ENCODE data around the gene SMOC1.

Gene SMOC1

GRCh38 chr14:69916396-69916795 is 37.2 kb downstream of the SMOC1 start:
- H3K9ac ChIP-seq (ENCODE audit: low read length in 5 of 5) = no peak overlapping the region
- no peaks in the 10 kb centered on the region for H3K4me1 ChIP-seq (ENCODE audit: control insufficient read depth in 5 of 5, insufficient read depth in 5 of 5, low read length in 5 of 5)
- H3K9me3 ChIP-seq (ENCODE audit: control insufficient read depth in 5 of 5, low read length in 5 of 5) = no peaks in the 10 kb centered on the region
- H3K36me3 ChIP-seq (ENCODE audit: control insufficient read depth in 5 of 5, insufficient read depth in 5 of 5, low read length in 5 of 5) = no peaks in the 10 kb centered on the region
- H3K27me3 ChIP-seq (ENCODE audit: control insufficient read depth in 5 of 5, insufficient read depth in 4 of 5, low read length in 5 of 5) = peaks cover 0 to 4% (median 0%) of the 10 kb centered on the region in 5 donors
- H3K4me3 ChIP-seq (ENCODE audit: low read depth in 1 of 5, low read length in 5 of 5) = no peak overlapping the region
- no peak overlapping the region for H3K27ac ChIP-seq (ENCODE audit: low read depth, low read length)

GRCh38 chr14:69917287-69917686 is 38.1 kb downstream of the SMOC1 start:
- no peak overlapping the region for H3K27ac ChIP-seq (ENCODE audit: low read depth, low read length)
- H3K4me3 ChIP-seq (ENCODE audit: low read depth in 1 of 5, low read length in 5 of 5) = no peak overlapping the region

GRCh38 chr14:69919815-69920214 is 40.6 kb downstream of the SMOC1 start:
- Histone ChIP-seq H3K4me1 (ENCODE audit: control insufficient read depth in 5 of 5, insufficient read depth in 5 of 5, low read length in 5 of 5) (no peaks in the 10 kb centered on the region), H3K27me3 (ENCODE audit: control insufficient read depth in 5 of 5, insufficient read depth in 4 of 5, low read length in 5 of 5) (peaks cover 0 to 9% (median 4%) of the 10 kb centered on the region in 5 donors)

More at GRCh38 chr14:69917287-69917686, 38.1 kb downstream of the SMOC1 start:
- Histone ChIP-seq H3K36me3 (ENCODE audit: control insufficient read depth in 5 of 5, insufficient read depth in 5 of 5, low read length in 5 of 5) (no peaks in the 10 kb centered on the region), H3K27me3 (ENCODE audit: control insufficient read depth in 5 of 5, insufficient read depth in 4 of 5, low read length in 5 of 5) (peaks cover 0 to 4% (median 0%) of the 10 kb centered on the region in 5 donors), H3K9ac (ENCODE audit: low read length in 5 of 5) (no peak overlapping the region), H3K9me3 (ENCODE audit: control insufficient read depth in 5 of 5, low read length in 5 of 5) (no peaks in the 10 kb centered on the region), H3K4me1 (ENCODE audit: control insufficient read depth in 5 of 5, insufficient read depth in 5 of 5, low read length in 5 of 5) (no peaks in the 10 kb centered on the region)

GRCh38 chr14:69921052-69921451 is 41.8 kb downstream of the SMOC1 start:
- Histone ChIP-seq H3K9ac (ENCODE audit: low read length in 5 of 5) (no peak overlapping the region), H3K36me3 (ENCODE audit: control insufficient read depth in 5 of 5, insufficient read depth in 5 of 5, low read length in 5 of 5) (no peaks in the 10 kb centered on the region), H3K27ac (ENCODE audit: low read depth, low read length) (no peak overlapping the region), H3K4me1 (ENCODE audit: control insufficient read depth in 5 of 5, insufficient read depth in 5 of 5, low read length in 5 of 5) (no peaks in the 10 kb centered on the region), H3K4me3 (ENCODE audit: low read depth in 1 of 5, low read length in 5 of 5) (no peak overlapping the region), H3K27me3 (ENCODE audit: control insufficient read depth in 5 of 5, insufficient read depth in 4 of 5, low read length in 5 of 5) (peaks cover 0 to 9% (median 4%) of the 10 kb centered on the region in 5 donors), H3K9me3 (ENCODE audit: control insufficient read depth in 5 of 5, low read length in 5 of 5) (no peaks in the 10 kb centered on the region)

More at GRCh38 chr14:69919815-69920214, 40.6 kb downstream of the SMOC1 start:
- Histone ChIP-seq H3K27ac (ENCODE audit: low read depth, low read length) (no peak overlapping the region), H3K36me3 (ENCODE audit: control insufficient read depth in 5 of 5, insufficient read depth in 5 of 5, low read length in 5 of 5) (no peaks in the 10 kb centered on the region), H3K9me3 (ENCODE audit: control insufficient read depth in 5 of 5, low read length in 5 of 5) (no peaks in the 10 kb centered on the region), H3K9ac (ENCODE audit: low read length in 5 of 5) (no peak overlapping the region), H3K4me3 (ENCODE audit: low read depth in 1 of 5, low read length in 5 of 5) (no peak overlapping the region)

DNA sequence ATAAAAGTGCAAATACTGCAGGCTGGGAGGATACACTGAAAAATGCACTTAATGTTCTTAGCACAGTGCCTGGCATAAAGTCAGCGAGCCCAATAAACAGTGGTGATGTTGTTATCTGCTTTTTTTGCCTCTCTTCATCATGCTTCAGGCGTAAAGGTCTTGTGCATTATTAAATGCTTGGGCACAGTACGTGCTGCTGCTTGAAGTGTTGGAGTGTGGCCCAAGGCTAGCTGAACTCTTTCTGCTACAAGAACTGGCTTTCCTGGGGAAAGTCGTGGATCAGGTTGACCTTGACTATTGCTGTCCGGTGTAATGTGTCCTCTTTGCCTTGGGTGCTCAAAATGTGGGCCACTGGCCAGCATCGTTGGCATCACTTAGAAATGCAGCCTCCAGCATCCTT is 43.0 kb downstream of the SMOC1 start:
- Histone ChIP-seq H3K27ac (ENCODE audit: low read depth, low read length) (no peak overlapping the region), H3K36me3 (ENCODE audit: control insufficient read depth in 5 of 5, insufficient read depth in 5 of 5, low read length in 5 of 5) (no peaks in the 10 kb centered on the region), H3K9ac (ENCODE audit: low read length in 5 of 5) (no peak overlapping the region), H3K4me1 (ENCODE audit: control insufficient read depth in 5 of 5, insufficient read depth in 5 of 5, low read length in 5 of 5) (no peaks in the 10 kb centered on the region), H3K9me3 (ENCODE audit: control insufficient read depth in 5 of 5, low read length in 5 of 5) (no peaks in the 10 kb centered on the region), H3K27me3 (ENCODE audit: control insufficient read depth in 5 of 5, insufficient read depth in 4 of 5, low read length in 5 of 5) (peaks cover 0 to 9% (median 4%) of the 10 kb centered on the region in 5 donors), H3K4me3 (ENCODE audit: low read depth in 1 of 5, low read length in 5 of 5) (no peak overlapping the region)

DNA sequence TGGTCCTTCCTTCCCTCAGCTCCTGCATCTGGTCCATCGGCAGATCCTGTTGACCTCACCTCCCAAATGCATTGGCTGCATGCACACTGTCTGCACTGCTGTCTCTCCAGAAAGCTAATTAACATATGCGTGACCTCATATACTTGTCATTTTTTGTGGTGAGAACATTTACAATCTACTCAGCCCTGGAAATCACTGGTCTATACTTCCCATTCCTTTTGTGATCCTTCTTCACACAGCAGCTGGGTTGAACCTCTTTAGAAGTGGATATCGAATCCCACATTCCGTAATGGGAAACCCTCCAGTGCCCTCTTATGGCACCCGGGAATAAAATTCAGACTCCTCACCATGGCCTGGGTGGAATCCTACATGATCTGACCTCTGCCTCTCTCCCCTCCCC is 45.0 kb downstream of the SMOC1 start:
- Histone ChIP-seq H3K4me1 (ENCODE audit: control insufficient read depth in 5 of 5, insufficient read depth in 5 of 5, low read length in 5 of 5) (no peaks in the 10 kb centered on the region), H3K36me3 (ENCODE audit: control insufficient read depth in 5 of 5, insufficient read depth in 5 of 5, low read length in 5 of 5) (no peaks in the 10 kb centered on the region), H3K27me3 (ENCODE audit: control insufficient read depth in 5 of 5, insufficient read depth in 4 of 5, low read length in 5 of 5) (peaks cover 0 to 9% (median 4%) of the 10 kb centered on the region in 5 donors), H3K27ac (ENCODE audit: low read depth, low read length) (no peak overlapping the region), H3K9ac (ENCODE audit: low read length in 5 of 5) (no peak overlapping the region), H3K9me3 (ENCODE audit: control insufficient read depth in 5 of 5, low read length in 5 of 5) (no peaks in the 10 kb centered on the region), H3K4me3 (ENCODE audit: low read depth in 1 of 5, low read length in 5 of 5) (no peak overlapping the region)

DNA sequence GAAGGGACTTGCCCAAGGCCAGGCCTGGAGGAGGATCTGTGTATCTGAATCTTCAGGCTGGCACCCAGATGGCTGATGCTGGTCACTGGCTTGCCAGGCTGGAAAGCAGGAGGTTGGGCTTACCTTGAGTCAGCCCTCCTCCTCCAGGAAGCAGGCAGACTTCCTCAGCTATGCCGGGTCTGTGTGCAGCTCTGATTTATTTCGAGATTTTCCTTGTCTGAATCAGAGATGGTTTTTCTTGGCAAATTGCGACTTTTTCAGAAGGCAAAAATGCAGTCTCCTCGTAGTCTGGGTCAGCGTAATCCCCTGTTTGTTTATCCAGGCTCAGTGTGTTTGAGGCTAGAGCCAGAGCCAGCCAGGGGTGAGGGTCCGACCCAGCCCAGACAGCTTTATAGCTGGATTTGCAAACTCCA is 48.9 kb downstream of the SMOC1 start:
- Histone ChIP-seq H3K9me3 (ENCODE audit: control insufficient read depth in 5 of 5, low read length in 5 of 5) (no peaks in the 10 kb centered on the region), H3K27ac (ENCODE audit: low read depth, low read length) (no peak overlapping the region), H3K4me3 (ENCODE audit: low read depth in 1 of 5, low read length in 5 of 5) (no peak overlapping the region), H3K27me3 (ENCODE audit: control insufficient read depth in 5 of 5, insufficient read depth in 4 of 5, low read length in 5 of 5) (peaks cover 0 to 12% (median 5%) of the 10 kb centered on the region in 5 donors), H3K4me1 (ENCODE audit: control insufficient read depth in 5 of 5, insufficient read depth in 5 of 5, low read length in 5 of 5) (no peaks in the 10 kb centered on the region), H3K9ac (ENCODE audit: low read length in 5 of 5) (no peak overlapping the region), H3K36me3 (ENCODE audit: control insufficient read depth in 5 of 5, insufficient read depth in 5 of 5, low read length in 5 of 5) (no peaks in the 10 kb centered on the region)

DNA sequence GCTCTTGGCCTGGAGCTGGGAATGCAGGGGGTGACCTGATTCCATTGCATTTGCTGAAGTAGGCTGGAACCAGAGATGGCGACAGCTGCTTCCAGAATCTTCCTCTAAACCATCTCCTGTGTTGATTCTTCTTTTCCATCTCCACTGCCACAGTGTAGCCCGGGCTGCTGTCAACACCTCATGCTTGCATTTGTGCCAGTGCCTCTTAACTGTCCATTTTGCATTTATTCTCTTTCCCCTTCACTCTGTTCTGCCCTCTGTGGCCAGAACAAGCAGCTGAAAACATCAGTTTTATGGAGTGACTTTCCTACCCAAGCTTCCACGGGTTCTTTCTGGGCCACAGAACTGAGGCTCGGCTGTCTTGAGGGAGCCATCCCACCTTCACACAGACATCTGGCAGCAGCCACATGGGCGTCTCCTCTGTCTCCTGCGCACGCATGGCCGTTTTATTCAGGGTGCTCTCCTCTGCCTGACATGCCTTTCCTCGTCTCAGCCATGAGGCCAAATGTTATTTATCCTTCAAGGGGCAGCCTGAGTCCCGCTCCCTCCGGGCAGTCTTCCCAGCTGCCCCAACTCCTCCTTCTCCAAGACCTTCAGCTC is 51.7 kb downstream of the SMOC1 start:
- H3K36me3 ChIP-seq (ENCODE audit: control insufficient read depth in 5 of 5, insufficient read depth in 5 of 5, low read length in 5 of 5) = no peaks in the 10 kb centered on the region
- no peaks in the 10 kb centered on the region for H3K9me3 ChIP-seq (ENCODE audit: control insufficient read depth in 5 of 5, low read length in 5 of 5)
- H3K27ac ChIP-seq (ENCODE audit: low read depth, low read length) = no peak overlapping the region
- H3K4me1 ChIP-seq (ENCODE audit: control insufficient read depth in 5 of 5, insufficient read depth in 5 of 5, low read length in 5 of 5) = no peaks in the 10 kb centered on the region
- peaks cover 0 to 10% (median 3%) of the 10 kb centered on the region in 5 donors for H3K27me3 ChIP-seq (ENCODE audit: control insufficient read depth in 5 of 5, insufficient read depth in 4 of 5, low read length in 5 of 5)
- no peak overlapping the region for H3K4me3 ChIP-seq (ENCODE audit: low read depth in 1 of 5, low read length in 5 of 5)
- no peak overlapping the region for H3K9ac ChIP-seq (ENCODE audit: low read length in 5 of 5)

DNA sequence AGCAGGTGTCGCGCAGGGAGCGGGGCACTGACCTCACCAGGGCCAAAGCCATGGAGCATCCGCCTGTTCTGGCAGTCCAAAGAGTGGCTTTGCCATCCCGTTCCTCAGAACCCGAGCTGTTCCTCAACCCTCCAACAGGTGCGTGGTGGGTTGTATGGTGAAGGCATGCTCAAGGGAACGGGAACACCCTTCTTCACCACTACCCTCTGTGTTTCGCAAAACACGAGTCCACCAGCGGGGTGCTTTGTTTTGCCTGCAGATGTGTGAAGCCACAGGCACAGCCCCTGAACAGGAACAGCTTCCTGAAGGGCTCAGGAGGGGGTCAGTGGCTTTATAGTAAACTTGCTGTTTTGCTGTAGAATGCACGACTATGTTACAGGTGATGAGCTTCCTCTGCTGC is 52.7 kb downstream of the SMOC1 start:
- Histone ChIP-seq H3K4me1 (ENCODE audit: control insufficient read depth in 5 of 5, insufficient read depth in 5 of 5, low read length in 5 of 5) (no peaks in the 10 kb centered on the region), H3K4me3 (ENCODE audit: low read depth in 1 of 5, low read length in 5 of 5) (no peak overlapping the region), H3K27ac (ENCODE audit: low read depth, low read length) (no peak overlapping the region), H3K27me3 (ENCODE audit: control insufficient read depth in 5 of 5, insufficient read depth in 4 of 5, low read length in 5 of 5) (peaks cover 0 to 16% (median 4%) of the 10 kb centered on the region in 5 donors), H3K9me3 (ENCODE audit: control insufficient read depth in 5 of 5, low read length in 5 of 5) (no peaks in the 10 kb centered on the region), H3K36me3 (ENCODE audit: control insufficient read depth in 5 of 5, insufficient read depth in 5 of 5, low read length in 5 of 5) (no peaks in the 10 kb centered on the region), H3K9ac (ENCODE audit: low read length in 5 of 5) (no peak overlapping the region)

DNA sequence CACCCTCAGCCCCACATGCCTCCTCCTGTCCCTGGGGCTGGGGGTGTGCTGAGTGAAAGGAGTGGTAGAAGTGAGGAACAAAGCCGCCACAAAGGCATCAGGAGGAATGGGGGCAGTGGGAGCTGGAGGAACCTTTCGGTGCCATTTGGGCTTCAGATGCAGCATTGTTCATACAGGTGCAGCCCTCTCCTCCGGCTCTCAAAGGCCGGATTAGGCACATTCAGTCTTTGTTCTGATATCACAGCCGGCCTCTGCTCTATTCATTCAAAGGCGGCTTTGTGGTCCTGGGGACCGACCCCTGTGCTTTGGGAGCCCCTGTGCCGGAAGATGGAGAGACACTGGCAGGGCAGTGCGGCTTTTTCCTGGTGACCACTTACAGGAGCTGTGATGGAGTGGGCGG is 53.2 kb downstream of the SMOC1 start:
- H3K36me3 ChIP-seq (ENCODE audit: control insufficient read depth in 5 of 5, insufficient read depth in 5 of 5, low read length in 5 of 5) = no peaks in the 10 kb centered on the region
- no peak overlapping the region for H3K9ac ChIP-seq (ENCODE audit: low read length in 5 of 5)
- H3K4me3 ChIP-seq (ENCODE audit: low read depth in 1 of 5, low read length in 5 of 5) = no peak overlapping the region
- H3K27ac ChIP-seq (ENCODE audit: low read depth, low read length) = no peak overlapping the region
- no peaks in the 10 kb centered on the region for H3K9me3 ChIP-seq (ENCODE audit: control insufficient read depth in 5 of 5, low read length in 5 of 5)
- H3K4me1 ChIP-seq (ENCODE audit: control insufficient read depth in 5 of 5, insufficient read depth in 5 of 5, low read length in 5 of 5) = no peaks in the 10 kb centered on the region
- peaks cover 0 to 17% (median 4%) of the 10 kb centered on the region in 5 donors for H3K27me3 ChIP-seq (ENCODE audit: control insufficient read depth in 5 of 5, insufficient read depth in 4 of 5, low read length in 5 of 5)
